Suprapubic skin (tissue), 3 donors: Measurements from ENCODE around the gene TRIM39.

Experiments
- CTCF ChIP-seq, 2 donors: fragments of 200-600 bp in 1 of 2; fragments of 450-650 bp in 1 of 2; sonication (generic) in 1 of 2; IDR thresholded peaks; one replicate each; pipeline ENCODE4 v1.5.1; 2016 to 2019; ENCODE audit warnings: antibody characterized with exemption in 2 of 2, mild to moderate bottlenecking in 1 of 2, moderate library complexity in 1 of 2
- POLR2A ChIP-seq, 2 donors: fragments of 450-650 bp; IDR thresholded peaks; one replicate each; pipeline ENCODE4 v1.6.1; 2017; ENCODE audit warnings: antibody characterized with exemption in 2 of 2, mild to moderate bottlenecking in 2 of 2, moderate library complexity in 2 of 2

GRCh38 chr6:30287139-30287538, 39.6 kb upstream of the TRIM39 start:
- TF ChIP-seq CTCF (IDR thresholded peaks at IDR 0.05) (no peak), POLR2A (IDR thresholded peaks at IDR 0.05) (no peak)
